Dermis blood vessel endothelial cell (primary cell): ENCODE measurements around the gene PRTFDC1. TPM values are rescaled to one million over a fixed set of nuclear protein-coding genes. Genes with fewer than 3 reads are reported as not detected.
A peak's percentile ranks its signal among the peaks of the same experiment; 100 is the strongest.

Experiments used
- DNase-seq: peaks from one replicate; pipeline ENCODE4 v3.0.0; 2010
- total RNA-seq: library from RNA; depleted of rRNA; stranded (reverse); fragments of >200 nt; gene quantifications from 2 replicates; pipeline ENCODE4 v1.2.3, GENCODE V29; 2014

PRTFDC1 gene
- total RNA-seq, 1 donor from 2014 or later = 8.0 TPM

- no peak for DNase-seq
Measured at GRCh38 chr10:24871011-24871935, 81.1 kb downstream of the PRTFDC1 start.

- DNase-seq = peak; percentile 50
Measured at GRCh38 chr10:24869354-24870015, 82.9 kb downstream of the PRTFDC1 start.

- peak; percentile 37 for DNase-seq
Measured at GRCh38 chr10:24866604-24867583, 85.5 kb downstream of the PRTFDC1 start.

- no peak for DNase-seq
Measured at GRCh38 chr10:24865783-24866182, 86.6 kb downstream of the PRTFDC1 start.

GRCh38 chr10:24862589-24862988 lies 89.8 kb downstream of the PRTFDC1 start:
- DNase-seq = no peak

- peak; percentile 69 for DNase-seq
Measured at GRCh38 chr10:24858288-24859270, 93.8 kb downstream of the PRTFDC1 start.

GRCh38 chr10:24857031-24857725 lies 95.2 kb downstream of the PRTFDC1 start:
- DNase-seq = no peak

GRCh38 chr10:24854256-24854655 lies 98.2 kb downstream of the PRTFDC1 start:
- no peak for DNase-seq

GRCh38 chr10:24853661-24854060 lies 98.7 kb downstream of the PRTFDC1 start:
- no peak for DNase-seq

- DNase-seq = peak; percentile 87
Measured at GRCh38 chr10:24851629-24852028, 100.8 kb downstream of the PRTFDC1 start.

- no peak for DNase-seq
Measured at GRCh38 chr10:24850727-24851296, 101.6 kb downstream of the PRTFDC1 start.

- DNase-seq = peak; percentile 64
Measured at GRCh38 chr10:24849501-24850299, 102.7 kb downstream of the PRTFDC1 start.

- DNase-seq = peak; percentile 54
Measured at GRCh38 chr10:24849051-24849450, 103.4 kb downstream of the PRTFDC1 start.

- no peak for DNase-seq
Measured at GRCh38 chr10:24848195-24848594, 104.2 kb downstream of the PRTFDC1 start.

- peak; percentile 10 for DNase-seq
Measured at GRCh38 chr10:24847112-24848070, 105.0 kb downstream of the PRTFDC1 start.

- DNase-seq = no peak
Measured at GRCh38 chr10:24844742-24845141, 107.7 kb downstream of the PRTFDC1 start.

GRCh38 chr10:24843256-24843655 lies 109.2 kb downstream of the PRTFDC1 start:
- DNase-seq = no peak

- no peak for DNase-seq
Measured at GRCh38 chr10:24842856-24843255, 109.5 kb downstream of the PRTFDC1 start.
